HG03159 (cell line): ENCODE results near the gene ANGEL1.

ENCODE experiments used
- ATAC-seq: cut with Tn5 transposase; IDR thresholded peaks from one replicate; pipeline ENCODE4 v1.9.1; 2021; ENCODE audit warnings: mild to moderate bottlenecking, moderate library complexity; ENCODE audit not compliant: unreplicated experiment

Gene ANGEL1

GRCh38 chr14:76780360-76780759 is 32.3 kb downstream of the ANGEL1 start:
- ATAC-seq: no peak

GRCh38 chr14:76780058-76780345 is 32.7 kb downstream of the ANGEL1 start:
- ATAC-seq: no peak

GRCh38 chr14:76779221-76780057 is 33.2 kb downstream of the ANGEL1 start:
- ATAC-seq: no peak

- no peak for ATAC-seq
Observed at GRCh38 chr14:76778546-76779215, 34.0 kb downstream of the ANGEL1 start.

DNA sequence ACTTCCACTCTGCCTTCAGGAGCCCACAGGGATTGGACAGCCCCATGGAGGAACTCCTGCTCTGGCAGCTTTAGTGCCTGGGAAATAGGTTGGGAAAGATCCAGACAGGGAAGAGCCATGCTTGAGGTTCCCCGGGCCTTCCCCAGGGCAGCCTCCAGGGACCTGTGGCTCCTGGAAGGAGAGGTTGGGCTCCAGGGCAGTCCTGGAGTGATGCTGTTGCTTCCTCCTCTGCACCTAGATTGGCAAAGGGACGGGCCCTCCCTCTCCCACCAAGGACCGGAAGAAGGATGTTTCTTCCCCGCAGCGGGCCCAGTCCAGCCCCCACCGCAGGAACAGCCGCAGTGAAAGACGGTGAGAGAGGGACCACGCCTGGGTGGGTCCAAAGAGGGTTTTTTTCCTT is 35.0 kb downstream of the ANGEL1 start:
- ATAC-seq: no peak

GRCh38 chr14:76776428-76777251 is 36.0 kb downstream of the ANGEL1 start:
- ATAC-seq: no peak

DNA sequence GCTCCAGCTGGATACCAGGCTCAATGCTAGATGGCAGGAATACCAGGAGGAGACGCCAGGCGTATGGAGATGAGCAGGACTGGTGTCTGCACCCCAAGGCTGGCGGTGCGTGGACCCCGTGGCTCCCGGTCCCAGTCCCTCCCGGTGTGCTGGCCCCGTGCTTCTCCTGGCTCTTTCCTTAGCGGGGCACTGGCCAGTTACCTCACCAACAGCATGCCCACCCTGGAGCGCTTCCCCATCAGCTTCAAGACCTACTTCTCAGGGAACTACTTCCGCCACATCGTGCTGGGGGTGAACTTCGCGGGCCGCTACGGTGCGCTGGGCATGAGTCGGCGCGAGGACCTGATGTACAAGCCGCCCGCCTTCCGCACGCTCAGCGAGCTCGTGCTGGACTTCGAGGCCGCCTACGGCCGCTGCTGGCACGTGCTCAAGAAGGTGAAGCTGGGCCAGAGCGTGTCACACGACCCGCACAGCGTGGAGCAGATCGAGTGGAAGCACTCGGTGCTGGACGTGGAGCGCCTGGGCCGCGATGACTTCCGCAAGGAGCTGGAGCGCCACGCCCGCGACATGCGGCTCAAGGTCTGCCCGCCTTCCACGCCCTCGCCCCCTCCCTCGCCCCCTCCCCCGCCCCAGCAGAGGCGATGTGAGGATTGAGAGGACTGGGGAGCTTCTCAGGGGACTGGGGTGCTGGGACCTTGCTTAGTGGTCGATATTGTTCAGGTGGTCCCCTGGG is 36.8 kb downstream of the ANGEL1 start:
- ATAC-seq: no peak

- ATAC-seq: no peak
Observed at GRCh38 chr14:76774821-76775694, 37.6 kb downstream of the ANGEL1 start.

DNA sequence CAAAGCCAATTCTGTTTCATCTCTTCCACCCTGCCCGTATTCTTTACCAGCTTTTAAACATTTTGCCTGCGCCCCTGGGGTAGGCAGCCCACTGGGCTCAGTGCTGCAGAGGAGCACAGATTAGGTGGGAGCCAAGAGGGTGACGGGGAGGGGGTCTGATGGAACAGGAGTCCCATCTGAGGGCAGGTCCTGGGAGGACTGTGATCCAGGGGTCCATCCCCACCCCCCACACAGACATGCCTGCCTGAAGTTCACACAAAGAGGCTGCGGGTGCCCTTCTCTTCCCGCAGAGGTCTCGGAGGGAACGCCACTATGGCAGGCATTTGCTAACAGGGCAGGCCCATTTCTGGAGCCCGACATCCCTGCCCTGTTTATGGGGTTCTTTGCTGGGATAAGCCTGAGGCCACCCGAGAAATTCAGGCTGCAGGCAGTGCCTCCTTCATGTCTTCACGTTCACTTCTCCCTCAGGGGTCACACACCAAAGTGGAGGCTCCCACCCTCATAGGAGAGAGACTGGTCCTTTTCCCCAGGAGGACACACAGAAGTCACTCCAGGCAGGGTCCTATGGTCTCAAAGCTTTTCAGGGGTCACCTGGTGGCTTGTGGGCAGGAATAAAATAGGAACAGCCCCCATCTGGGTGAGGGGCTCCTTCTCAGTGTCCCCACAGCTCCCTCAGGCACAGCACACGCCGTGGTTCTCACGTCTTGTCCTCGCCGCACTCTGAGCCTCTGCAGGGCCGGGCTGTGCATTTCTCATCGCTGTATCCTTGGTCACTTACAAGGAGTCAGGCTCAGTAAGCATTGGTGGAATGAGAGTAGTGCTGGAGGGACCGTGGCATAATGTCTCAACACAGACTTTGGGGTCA is 38.5 kb downstream of the ANGEL1 start:
- ATAC-seq: no peak

- no peak for ATAC-seq
Observed at GRCh38 chr14:76773188-76773885, 39.3 kb downstream of the ANGEL1 start.

DNA sequence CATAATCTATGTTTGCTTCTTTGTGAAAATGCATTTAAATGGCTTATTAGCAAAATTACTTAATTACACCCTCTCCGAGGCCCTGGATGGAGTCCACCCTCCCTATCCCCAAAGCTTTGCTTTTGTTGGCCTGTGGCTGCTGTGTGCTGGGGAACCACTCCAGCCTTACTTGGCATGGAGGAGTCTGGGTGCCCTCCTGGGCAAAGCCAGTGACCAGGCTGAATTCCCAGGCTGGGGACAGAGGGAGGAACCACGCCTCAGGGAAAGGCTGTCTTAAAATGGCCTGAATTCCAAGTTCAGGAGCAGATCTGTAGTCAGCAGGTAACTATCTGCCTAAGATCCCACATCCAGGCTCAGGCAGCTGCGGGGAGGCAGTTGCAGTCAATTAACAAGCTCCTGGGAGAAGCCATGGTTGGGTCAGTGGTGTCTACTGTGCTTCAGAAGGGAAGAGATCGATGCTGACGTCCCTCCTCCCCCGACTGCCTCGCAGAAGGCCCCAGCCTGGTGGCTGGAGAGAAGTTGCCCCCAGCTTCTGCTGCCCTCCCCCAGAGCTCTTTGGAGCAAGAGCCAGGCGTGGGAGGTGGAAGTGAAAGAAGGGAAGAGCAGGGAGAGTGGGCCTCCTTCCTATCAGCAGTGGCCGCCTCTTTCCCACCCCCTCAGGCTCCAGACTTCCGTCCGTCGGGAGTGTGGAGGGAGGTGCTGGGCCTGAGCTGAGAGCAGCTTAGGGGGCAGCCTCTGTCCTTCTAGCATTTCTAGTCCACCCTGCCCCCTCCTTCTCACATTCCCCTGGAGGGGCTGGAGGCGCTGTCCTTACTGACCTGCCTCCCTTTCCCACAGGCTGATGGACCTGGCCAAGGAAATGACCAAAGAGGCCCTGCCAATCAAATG is 40.1 kb downstream of the ANGEL1 start:
- ATAC-seq: no peak

DNA sequence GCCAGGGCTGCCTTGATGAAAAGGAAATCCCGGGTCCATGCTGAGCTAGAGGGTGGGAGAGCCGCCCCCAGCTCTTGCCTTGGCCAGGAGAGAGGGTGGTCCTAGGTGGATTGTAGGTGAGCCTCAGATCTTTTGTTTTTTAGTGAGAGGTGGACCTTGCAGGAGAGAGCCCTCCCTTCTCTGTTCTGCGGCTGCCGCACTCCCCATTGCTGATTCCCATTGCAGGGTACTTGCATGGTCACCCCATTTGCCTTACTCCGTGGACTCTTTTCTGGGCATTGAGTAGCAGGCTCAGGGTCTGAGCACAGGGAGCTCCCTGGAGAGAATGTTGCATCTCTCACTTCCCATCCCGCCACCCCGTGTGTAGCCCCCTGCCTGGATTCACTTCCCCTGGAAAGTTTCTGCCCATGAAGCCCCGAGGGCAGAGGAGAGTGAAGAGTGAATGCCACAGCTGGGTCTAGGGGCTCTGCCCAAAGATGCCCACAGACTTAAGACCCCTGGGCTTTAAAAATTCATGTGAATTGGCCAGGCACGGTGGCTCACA is 41.2 kb downstream of the ANGEL1 start:
- no peak for ATAC-seq

DNA sequence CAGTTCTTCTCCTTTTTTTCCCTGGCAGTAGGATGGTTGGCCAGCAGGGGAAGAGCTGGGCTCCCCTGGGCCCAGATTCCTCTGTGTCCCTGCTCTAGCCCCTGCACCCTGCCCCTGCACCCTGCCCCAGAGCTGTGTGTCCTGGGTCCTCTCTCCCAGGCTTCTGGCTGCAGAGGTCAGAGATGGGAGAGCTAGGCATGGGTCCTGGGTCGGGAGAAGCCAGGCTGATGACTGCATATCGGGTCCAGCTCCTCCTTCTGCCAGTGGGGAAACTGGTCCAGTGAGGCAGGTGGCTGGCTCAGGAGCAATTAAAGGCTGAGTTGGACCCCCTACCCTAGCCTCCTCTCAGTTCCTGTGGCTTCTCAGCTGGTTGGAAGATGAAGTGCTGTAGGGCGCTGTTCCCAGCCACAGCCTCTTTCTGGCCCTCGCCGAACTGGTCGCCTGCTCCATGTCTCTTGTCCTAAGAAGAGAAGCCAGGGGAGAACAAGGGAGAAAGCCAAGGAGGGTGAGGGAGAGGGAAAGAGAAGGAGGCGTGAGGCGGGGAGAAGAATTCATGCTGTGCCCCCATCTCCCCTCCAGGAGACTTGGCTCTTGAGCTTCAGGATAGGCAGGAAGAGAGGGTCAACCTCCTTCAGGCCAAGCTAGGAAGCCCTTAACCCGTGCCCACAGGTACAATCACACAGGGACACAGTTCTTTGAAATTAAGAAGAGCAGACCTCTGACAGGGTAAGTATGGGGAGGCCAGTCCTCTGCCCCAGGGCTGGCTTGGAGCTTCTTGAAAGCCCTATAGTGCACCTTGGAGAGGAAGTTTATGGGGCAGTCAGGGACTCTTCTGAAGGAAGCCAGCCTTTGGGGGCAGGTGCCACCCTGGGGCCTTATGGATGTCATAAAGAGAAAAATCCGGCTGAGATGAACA is 41.9 kb downstream of the ANGEL1 start:
- ATAC-seq: no peak

DNA sequence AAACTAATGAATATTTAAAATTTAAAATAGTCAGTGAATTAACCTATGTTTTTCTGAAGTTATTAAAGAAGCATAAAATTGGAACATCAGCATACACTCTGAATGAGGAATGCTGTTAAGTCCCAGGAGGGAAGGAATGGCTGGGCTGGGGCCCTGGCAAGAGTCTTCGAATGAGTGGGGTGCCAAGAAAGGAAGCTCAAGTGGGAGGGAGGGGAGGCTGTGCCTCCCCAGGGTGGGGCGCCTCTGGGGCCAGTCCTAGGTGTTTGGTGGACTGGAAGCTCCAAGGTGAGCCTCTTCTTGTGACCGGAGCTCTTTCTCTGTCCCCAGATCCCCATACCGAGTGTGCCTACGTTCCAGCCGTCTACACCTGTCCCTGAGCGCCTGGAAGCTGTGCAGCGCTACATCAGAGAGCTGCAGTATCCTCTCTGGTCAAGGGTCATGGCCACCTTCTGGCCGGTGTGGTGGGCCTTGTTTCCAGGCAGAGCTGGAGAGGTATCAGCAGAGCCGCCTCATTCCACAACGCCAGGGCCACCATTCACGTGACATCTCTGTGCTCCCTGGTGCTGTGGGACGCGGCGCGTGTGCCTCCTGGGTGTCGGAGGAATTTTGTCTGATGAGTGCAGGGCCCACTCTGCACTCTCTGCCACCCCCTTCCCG is 42.9 kb downstream of the ANGEL1 start:
- no peak for ATAC-seq

GRCh38 chr14:76768671-76769500 is 43.8 kb downstream of the ANGEL1 start:
- ATAC-seq: peak; percentile 14
